NCI-H2107 treated with DMSO at 0.1 percent for 48 hours (cell line): Measurements from ENCODE around the gene CPTP.

Experiments
- DNase-seq: peaks from one replicate; lab custom pipeline; 2025; ENCODE audit not compliant: unreplicated experiment; lab: John Stamatoyannopoulos, UW

Gene CPTP

DNA sequence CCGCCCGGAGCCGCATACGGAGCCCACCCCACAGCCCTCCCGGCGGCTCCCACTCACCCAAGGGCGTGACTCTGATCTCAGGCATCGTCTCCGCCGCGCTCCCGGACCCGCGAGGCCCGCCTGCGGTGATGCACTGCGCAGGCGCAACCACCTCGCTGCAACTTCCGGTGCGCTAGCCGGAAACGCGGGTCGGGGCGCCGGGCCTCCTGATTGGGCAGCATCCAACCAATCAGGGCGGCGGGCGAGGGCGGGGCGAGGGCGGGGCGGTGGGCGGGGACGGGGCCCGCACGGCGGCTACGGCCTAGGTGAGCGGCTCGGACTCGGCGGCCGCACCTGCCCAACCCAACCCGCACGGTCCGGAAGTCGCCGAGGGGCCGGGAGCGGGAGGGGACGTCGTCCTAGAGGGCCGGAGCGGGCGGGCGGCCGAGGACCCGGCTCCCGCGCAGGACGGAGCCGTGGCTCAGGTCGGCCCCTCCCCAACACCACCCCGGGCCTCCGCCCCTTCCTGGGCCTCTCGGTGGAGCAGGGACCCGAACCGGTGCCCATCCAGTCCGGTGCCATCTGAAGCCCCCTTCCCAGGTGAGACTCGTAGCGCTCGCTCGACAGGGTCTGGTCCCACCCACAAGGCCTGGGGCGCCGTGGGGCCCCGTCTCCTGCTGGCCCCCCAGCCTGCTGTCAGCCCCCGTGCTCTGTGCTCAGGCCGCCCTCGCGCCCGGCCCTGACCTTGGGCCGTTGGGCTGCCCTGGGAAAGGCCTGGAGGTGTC, at the start of gene CPTP, which contains the start of gene INTS11:
Gene CPTP, plus strand, starts transcription at position 279 of the 764 bp plus-strand sequence. CDS start 2,109 bp downstream, outside the sequence.
Gene INTS11, minus strand, starts transcription at position 137 of the 764 bp plus-strand sequence. Its CDS starts 52 bp downstream, at position 85.
- DNase-seq: peak; percentile 10

DNA sequence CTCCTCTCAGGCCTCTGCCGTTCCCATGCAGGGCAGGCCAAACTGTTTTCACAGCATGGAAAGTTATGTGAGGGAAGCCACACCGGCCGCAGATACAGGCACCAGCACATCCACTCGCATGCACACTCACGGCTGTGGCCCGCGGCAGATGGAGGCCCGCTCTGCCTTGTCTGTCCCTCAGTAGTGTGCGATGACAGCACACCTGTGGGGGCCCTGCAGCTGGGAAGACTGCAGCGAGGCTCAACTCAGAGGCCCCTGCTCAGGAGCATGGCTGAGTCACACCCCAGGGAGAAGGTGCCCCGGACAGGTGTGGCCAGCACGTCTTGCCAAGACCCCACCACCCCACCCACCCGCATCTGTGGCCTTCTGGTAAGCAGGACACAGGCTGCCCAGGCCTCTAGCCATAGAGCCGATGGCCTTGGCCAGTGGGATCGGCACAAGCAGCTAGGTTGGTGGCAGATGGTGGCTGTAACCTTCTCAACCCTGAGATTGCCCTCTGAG, 49.6 kb upstream of the CPTP start:
- no peak for DNase-seq

DNA sequence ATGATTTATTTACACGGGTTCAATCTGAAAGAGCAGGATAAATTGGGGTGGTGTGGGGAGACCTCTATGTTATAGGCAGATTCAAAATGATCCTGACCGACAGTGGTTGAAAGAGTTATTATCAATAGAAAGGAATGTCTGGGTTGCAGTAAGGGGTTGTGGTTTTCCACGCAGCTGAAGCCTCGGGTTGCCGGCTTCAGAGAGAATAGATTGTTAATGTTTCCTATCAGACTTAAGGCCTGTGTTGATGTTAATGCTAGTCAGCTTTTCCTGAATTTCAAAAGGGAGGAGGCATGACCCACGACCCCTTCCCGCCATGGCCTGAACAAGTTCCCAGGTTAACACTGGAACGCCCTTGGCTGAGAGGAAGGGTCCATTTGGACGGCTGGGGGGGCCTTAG, 48.8 kb upstream of the CPTP start:
- DNase-seq: no peak

DNA sequence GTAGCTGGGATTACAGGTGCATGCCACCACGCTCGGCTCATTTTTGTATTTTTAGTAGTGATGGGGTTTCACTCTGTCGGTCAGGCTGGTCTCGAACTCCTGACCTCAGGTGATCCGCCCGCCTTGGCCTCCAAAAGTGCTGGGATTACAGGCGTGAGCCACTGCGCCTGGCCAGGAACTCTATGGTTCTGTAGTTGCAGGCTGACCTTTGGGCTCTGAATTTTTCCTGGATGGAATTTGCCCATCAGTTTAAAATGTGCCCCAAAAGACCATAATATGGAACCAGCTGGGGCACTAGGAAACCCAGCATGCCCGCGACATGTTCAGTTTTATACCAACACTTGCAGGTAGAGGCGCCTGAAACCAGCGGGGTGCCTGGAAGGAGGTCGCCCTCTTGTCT, 46.0 kb upstream of the CPTP start:
- DNase-seq: no peak

DNA sequence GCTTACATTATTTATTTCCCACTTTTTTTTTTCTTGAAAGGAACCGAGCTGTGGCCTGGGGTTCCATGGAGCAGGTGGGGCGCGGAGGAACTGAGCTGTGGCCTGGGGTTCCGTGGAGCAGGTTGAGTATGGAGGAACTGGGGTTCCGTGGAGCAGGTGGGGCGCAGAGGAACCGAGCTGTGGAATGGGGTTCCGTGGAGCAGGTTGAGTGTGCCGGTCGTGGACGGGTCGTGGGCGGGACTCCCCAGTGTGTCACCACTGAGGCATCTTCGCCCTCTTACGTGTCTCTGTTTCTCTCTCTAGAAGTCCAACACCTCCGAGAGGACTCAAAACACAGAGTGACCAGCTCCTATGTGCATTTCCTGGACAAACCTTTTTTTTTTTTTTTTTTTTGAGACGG, 45.6 kb upstream of the CPTP start:
- no peak for DNase-seq

DNA sequence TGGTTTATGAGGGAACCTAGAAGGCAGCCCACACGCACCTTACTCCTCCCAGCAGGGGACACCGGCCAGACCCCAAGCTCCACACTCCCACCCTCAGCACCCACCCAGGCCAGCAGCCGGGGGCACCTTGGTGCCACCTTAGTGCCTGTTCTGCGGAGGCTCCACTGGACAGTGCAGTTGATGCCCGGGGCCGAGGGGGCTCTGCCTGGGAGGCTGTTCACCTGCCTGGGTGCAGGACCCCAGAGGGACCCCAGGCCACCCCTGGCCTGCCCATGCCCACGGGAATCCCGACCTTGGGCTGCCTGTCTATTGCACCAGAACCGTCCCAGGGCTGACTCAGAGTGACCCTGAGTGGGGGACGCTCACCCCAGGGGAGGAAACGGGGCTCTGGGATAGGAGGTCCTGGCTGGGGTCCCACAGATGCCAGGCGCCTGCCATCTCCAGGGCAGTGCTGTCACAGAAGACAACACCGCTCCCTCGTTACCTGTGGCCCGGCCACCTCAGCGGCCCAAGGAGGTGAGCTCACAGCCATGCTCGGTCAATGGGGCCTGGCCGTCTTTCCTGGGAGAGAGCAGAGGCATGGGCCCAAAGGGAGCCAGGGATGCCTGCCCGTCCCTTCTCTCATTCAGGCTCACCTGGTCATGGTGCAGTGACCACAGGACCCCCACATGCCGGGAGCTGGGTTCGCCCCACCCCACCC, 43.7 kb upstream of the CPTP start:
- no peak for DNase-seq

DNA sequence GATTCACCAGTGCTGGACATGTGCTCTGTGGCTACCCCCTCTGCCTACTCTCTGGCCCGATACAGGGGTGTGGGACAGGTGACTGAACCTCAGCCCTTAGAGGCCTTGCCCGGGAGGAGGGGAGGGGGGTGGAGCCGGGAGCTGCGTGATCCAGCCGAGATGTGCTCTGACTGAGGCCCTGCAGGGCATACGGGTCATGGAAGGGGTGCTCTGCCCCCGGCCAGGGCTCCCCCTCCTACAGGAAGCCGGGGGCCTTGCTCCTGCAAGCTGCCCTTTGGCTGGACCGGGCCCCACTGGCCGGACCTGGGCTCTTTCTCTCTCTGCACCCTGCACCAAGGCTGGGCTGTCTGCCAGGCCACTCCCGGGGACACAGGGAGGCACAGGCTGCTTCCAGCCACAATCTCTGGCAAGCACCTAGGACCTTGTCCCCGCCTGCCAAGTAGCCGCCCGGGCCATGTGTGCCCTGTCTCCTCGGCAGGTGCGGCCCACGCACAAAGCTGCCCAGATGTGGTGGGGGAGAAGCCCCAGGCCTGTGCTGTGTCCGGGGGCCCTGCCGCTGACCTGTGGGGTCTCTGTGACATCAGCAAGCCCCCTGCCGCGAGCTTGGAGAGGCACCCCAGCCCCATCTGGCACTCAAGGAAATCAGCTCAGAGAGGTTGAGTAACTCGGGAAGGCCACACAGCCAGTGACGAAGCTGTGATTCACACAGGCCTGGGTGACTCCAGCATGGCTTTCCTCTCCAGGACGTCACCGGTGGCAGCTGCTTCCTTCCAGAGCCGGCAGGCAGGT, 42.9 kb upstream of the CPTP start:
- no peak for DNase-seq

DNA sequence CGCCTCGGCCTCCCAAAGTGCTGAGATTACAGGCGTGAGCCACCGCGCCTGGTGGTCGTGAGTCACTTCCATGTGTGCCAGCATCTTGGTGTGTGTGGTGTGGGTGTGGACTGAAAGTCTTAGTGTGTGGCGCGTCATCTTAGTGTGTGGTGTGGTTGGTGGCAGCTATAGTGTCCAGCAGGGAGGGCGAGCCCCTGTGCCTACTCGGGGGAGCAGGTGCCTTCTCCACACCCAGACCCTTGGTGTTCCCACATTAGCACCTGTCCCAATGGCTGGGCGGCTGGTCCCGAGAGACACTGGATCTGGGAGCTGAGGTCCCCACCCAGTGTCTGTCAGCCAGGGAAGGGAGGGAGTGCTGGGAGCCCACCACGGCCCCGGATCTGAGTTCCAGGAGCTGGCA, 41.6 kb upstream of the CPTP start:
- no peak for DNase-seq

DNA sequence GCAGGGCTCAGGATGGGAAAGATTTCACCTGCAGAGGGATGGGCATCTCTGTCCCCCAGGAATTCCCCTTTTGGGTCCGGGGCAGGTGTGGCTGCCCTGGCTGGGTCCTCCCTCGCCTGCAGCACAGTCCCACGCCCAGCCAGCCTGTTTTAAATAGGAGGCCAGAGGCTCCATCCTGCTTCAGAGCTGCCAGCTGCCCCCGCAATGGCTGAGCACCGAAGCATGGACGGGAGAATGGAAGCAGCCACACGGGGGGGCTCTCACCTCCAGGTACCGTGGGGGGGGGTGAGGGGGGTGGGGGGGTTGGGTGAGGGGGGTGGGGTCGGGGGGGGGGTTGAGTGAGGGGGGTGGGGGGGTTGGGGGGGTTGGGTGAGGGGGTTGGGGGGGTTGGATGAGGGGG, 40.8 kb upstream of the CPTP start:
- DNase-seq: no peak

DNA sequence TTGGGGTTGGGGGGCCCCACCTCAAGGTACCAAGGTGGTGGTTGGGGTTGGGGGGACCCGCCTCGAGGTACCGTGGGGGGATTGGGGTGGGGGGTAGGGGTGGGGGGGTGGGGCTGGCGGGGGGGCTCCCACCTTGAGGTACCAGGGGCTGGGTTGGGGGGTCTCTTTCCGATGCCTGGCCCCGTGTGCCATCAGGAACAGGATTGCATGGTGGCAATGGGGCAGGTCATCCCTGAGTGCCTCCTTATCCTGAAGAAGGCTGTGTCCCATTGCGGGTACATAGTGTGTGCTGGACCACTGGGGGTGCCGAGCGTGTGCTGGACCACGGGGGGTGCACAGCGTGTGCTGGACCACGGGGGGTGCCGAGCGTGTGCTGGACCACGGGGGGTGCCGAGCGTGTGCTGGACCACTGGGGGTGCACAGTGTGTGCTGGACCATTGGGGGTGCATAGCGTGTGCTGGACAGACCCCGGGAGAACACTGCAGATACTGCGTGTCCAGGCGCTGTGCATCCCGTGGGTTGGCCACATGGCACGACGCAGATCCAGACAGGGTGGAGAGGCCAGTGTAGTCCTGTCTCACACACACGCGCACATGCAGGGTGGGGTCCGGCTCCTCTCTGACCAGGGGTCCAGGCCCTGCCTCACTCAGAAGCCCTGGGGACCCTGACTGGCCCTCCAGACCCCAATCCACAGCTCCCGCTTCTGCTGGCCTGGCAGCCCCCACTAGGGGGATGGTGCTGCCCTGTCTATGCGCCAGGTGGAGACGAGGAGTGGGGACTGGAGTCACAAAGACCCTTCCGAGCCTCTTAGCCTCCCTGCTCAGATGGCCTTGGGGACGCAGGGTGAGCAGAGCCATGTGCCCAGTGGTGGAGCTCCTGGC, 40.1 kb upstream of the CPTP start:
- no peak for DNase-seq

DNA sequence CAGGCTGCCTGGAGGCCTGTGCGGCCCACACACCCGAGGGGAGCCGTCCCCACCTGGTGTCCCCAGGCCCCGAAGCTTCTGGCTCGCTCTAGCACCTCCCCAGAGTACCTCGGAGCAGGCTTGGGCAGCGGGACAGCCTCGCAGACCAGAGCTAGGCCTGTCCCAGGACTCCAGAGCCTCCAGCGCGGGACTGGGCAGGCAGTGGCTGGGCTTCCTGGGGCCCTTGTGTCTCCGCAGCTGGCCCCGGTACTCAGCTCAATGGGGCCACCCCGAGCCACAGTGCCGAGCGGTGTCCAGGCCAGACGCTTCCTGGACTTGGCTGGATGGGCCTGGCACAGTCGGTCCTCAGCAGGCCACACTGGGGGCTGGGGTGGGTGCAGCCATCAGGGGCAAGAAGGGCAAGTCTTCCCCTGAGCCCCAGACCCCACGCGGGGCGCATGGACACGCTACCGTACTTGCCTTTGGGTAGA, 39.5 kb upstream of the CPTP start:
- no peak for DNase-seq

DNA sequence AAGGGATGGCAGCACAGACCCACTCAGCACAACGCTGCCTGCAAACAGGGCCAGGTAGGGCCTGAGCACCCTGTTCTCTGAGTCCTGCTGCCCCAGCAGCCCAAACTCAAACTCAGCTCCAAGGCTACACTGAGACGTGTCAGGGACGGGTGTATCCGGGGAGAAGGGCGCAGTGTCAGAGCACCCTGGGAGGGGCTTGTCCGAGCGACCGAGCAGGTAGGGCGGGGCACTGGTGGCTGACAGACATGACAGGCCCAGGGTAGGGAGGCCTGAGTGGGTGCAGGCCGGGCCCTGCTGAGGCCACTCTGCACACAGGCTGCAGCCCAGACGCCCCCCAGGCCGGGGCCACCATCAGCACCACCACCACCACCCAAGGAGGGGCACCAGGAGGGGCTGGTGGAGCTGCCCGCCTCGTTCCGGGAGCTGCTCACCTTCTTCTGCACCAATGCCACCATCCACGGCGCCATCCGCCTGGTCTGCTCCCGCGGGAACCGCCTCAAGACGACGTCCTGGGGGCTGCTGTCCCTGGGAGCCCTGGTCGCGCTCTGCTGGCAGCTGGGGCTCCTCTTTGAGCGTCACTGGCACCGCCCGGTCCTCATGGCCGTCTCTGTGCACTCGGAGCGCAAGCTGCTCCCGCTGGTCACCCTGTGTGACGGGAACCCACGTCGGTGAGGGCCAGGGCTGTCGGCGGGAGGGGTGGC, 38.8 kb upstream of the CPTP start:
- no peak for DNase-seq

DNA sequence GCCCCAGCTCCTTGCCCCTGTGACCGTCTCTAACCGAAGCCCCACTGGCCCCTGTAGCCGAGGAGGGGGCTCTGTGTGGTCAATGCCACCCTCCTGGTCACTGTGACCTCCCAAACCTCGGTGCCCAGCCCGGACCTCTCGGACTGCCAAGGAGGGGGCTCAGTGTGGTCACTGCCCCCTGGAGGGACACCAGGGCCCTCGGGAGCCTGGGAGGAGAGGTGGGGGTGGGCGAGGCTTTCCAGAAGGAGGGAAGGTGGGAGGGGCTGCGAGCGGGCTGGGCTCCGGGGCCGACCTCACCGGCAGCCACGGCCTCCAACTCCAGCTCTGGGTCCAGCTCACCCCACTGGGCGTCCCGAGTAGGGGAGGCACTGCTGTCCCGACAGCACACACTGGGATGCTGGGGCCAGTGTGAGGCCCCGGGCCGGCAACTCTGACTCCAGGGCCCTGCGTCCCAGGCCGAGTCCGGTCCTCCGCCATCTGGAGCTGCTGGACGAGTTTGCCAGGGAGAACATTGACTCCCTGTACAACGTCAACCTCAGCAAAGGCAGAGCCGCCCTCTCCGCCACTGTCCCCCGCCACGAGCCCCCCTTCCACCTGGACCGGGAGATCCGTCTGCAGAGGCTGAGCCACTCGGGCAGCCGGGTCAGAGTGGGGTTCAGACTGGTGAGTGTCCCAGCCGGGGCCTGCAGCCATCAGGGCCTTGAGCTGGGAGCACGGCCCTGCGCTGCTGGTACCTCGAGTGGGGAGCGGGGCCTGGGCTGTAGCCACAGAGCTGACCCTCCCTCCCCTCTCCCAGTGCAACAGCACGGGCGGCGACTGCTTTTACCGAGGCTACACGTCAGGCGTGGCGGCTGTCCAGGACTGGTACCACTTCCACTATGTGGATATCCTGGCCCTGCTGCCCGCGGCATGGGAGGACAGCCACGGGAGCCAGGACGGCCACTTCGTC, 38.0 kb upstream of the CPTP start:
- DNase-seq: no peak

DNA sequence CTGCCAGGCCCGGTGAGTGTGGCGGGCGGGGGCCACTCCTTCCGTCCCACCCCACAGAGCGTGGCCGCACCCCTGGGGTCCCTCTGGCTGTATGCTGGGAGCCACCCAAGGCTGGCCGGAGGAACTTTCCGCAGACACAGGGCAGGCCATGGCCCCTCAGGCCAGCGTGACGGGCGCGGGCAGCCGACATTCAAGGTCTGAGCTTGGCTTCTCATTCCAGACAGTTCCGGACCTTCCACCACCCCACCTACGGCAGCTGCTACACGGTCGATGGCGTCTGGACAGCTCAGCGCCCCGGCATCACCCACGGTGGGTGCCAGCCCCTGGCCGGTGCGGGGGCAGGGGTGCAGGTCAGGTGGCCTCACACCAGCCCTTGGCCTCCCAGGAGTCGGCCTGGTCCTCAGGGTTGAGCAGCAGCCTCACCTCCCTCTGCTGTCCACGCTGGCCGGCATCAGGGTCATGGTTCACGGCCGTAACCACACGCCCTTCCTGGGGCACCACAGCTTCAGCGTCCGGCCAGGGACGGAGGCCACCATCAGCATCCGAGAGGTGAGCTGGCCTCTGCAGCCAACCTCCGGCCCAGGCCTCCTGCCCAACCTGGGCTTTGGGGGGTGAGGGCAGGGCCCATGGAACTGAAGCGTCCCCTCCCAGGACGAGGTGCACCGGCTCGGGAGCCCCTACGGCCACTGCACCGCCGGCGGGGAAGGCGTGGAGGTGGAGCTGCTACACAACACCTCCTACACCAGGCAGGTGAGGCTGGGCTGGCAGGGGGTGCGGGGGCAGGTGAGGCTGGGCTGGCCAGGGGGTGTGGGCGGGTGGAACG, 37.1 kb upstream of the CPTP start:
- DNase-seq: no peak

DNA sequence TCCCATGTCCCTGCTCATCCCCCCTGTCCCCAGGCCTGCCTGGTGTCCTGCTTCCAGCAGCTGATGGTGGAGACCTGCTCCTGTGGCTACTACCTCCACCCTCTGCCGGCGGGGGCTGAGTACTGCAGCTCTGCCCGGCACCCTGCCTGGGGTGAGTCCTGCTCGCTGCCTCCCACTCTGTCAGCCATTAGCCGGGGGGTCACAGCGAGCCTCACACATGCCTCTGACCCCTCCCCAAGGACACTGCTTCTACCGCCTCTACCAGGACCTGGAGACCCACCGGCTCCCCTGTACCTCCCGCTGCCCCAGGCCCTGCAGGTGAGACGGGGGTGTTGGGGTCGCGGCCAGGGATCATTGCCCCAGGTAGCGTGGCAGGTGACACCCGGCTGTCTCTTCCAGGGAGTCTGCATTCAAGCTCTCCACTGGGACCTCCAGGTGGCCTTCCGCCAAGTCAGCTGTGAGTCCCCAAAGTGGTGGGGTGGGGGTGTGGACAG, 34.3 kb upstream of the CPTP start:
- no peak for DNase-seq

DNA sequence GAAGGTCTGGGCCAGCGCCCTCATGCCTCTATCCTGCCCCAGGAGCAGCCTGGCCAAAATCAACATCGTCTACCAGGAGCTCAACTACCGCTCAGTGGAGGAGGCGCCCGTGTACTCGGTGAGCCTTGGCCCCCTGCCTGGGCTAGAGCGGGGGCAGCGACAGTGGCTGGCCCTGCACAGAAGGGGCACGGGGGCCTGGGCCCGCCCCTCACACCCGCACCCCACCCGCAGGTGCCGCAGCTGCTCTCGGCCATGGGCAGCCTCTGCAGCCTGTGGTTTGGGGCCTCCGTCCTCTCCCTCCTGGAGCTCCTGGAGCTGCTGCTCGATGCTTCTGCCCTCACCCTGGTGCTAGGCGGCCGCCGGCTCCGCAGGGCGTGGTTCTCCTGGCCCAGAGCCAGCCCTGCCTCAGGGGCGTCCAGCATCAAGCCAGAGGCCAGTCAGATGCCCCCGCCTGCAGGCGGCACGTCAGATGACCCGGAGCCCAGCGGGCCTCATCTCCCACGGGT, 33.5 kb upstream of the CPTP start:
- no peak for DNase-seq
